HepG2 (cell line): ENCODE results near the gene LZTS2. TPM values are rescaled to one million over a fixed set of nuclear protein-coding genes. Genes with fewer than 3 reads are reported as not detected.
A peak's percentile ranks its signal among the peaks of the same experiment; 100 is the strongest.

ENCODE experiments used
- ATAC-seq: fragments of 200-7000 bp; cut with Tn5 transposase; 3 replicates; pipeline ENCODE4 v1.9.1; 2020; ENCODE audit warnings: mild to moderate bottlenecking, moderate library complexity
- BruUV-seq: library from RNA; stranded (reverse); fragments of 400-500 nt; replicated peaks from 2 replicates; lab custom pipeline; 2021; lab: Mats Ljungman, UMichigan
- CTCF ChIA-PET: fragments of 300-600 bp; formaldehyde crosslinking; extraction: SDS; loops from one replicate; lab custom pipeline; 2021; ENCODE audit warnings: low total read pairs, inconsistent platforms, low intra/inter-chr PET ratio; lab: Yijun Ruan, JAX
- POLR2A ChIA-PET: fragments of 350-600 bp; sonication (Branson Sonifier 250); formaldehyde crosslinking; loops from one replicate; lab custom pipeline; 2020; ENCODE audit warnings: antibody characterized with exemption, inconsistent platforms; lab: Yijun Ruan, JAX
- DNase-seq: peaks from one replicate; pipeline ENCODE4 v3.0.0-alpha.2; 2015; ENCODE audit warnings: low spot score
- FAIRE-seq: peaks from 3 replicates; lab custom pipeline; 2011; peaks lifted over from hg19 to GRCh38; lab: Jason Lieb, UNC
- H2AFZ ChIP-seq: one replicate; pipeline ENCODE4 v1.6.1; 2011; ENCODE audit warnings: low read length, inconsistent platforms
- H3K27ac ChIP-seq: fragments of 300-600 bp; 3 replicates; pipeline ENCODE4 v1.8.0; 2011; ENCODE audit warnings: mixed run types, mild to moderate bottlenecking, mixed read lengths, low read length, inconsistent platforms; ENCODE audit not compliant: insufficient read depth; ENCODE audit errors: extremely low read length
- H3K27me3 ChIP-seq, 2 experiments: fragments of 200-600 bp in 1 of 2; 2 replicates in 1 of 2; 3 replicates in 1 of 2; pipeline versions ENCODE4 v1.6.0 to v1.8.0; 2011; ENCODE audit warnings: low read length in 2 of 2, mild to moderate bottlenecking in 2 of 2, moderate library complexity in 2 of 2, inconsistent platforms in 1 of 2; ENCODE audit not compliant: insufficient read depth in 2 of 2, control insufficient read depth in 1 of 2
- H3K36me3 ChIP-seq, 2 experiments: fragments of 200-600 bp in 1 of 2; replicated peaks in 1 of 2; 2 replicates in 1 of 2; 3 replicates in 1 of 2; pipeline versions ENCODE4 v1.5.1 to v1.8.0; 2011; ENCODE audit warnings: low read length in 2 of 2, inconsistent platforms in 1 of 2; ENCODE audit not compliant: insufficient read depth in 2 of 2, control insufficient read depth in 1 of 2
- H3K4me1 ChIP-seq: 2 replicates; pipeline ENCODE4 v1.5.1; 2012; ENCODE audit warnings: low read length, inconsistent platforms; ENCODE audit not compliant: insufficient read depth
- H3K4me2 ChIP-seq: 2 replicates; pipeline ENCODE4 v1.6.0; 2011; ENCODE audit warnings: low read depth, low read length, inconsistent platforms
- H3K4me3 ChIP-seq, 3 experiments: fragments of 200-600 bp in 1 of 3; sonication (generic), shearing (Covaris generic) in 1 of 3; replicated peaks in 1 of 3; 2 replicates each; pipeline ENCODE4 v1.5.1; 2011 to 2016; ENCODE audit warnings: low read length in 3 of 3, inconsistent platforms in 2 of 3, low read depth in 2 of 3, mild to moderate bottlenecking in 2 of 3, control low read depth in 1 of 3, mixed read lengths in 1 of 3; ENCODE audit not compliant: insufficient read depth in 1 of 3
- H3K79me2 ChIP-seq: one replicate; pipeline ENCODE4 v1.6.1; 2011; ENCODE audit warnings: low read length, inconsistent platforms; ENCODE audit not compliant: insufficient read depth
- H3K9ac ChIP-seq: 2 replicates; pipeline ENCODE4 v1.6.0; 2011; ENCODE audit warnings: mild to moderate bottlenecking, low read depth, low read length, inconsistent platforms; ENCODE audit not compliant: insufficient read depth
- H3K9me3 ChIP-seq: 2 replicates; pipeline ENCODE4 v1.5.1; 2012; ENCODE audit warnings: mild to moderate bottlenecking, low read length
- H4K20me1 ChIP-seq: 2 replicates; pipeline ENCODE4 v1.6.0; 2011; ENCODE audit warnings: inconsistent platforms, mild to moderate bottlenecking, low read length, moderate library complexity; ENCODE audit not compliant: insufficient read depth
- ATF1 ChIP-seq: IDR thresholded peaks from 2 replicates; pipeline ENCODE4 v1.6.1; 2016; ENCODE audit warnings: mild to moderate bottlenecking, control low read depth
- DR1 ChIP-seq: sonication (generic); formaldehyde crosslinking; IDR thresholded peaks from 2 replicates; pipeline ENCODE4 v1.8.0; 2021; ENCODE audit warnings: mild to moderate bottlenecking, missing genetic modification reagents, inconsistent platforms
- ESRRA ChIP-seq: sonication (generic); formaldehyde crosslinking; IDR thresholded peaks from 2 replicates; pipeline ENCODE4 v1.5.1; 2020; ENCODE audit warnings: mild to moderate bottlenecking, low read depth, missing genetic modification reagents
- GATAD2A ChIP-seq: IDR thresholded peaks from 2 replicates; pipeline ENCODE4 v1.6.1; 2016
- GPN1 ChIP-seq: sonication (generic); formaldehyde crosslinking; IDR thresholded peaks from 2 replicates; pipeline ENCODE4 v1.5.1; 2020; ENCODE audit warnings: missing genetic modification reagents, borderline replicate concordance
- KAT8 ChIP-seq: IDR thresholded peaks from 2 replicates; pipeline ENCODE4 v1.6.1; 2016; ENCODE audit warnings: missing genetic modification reagents, missing compliant biosample characterization
- KDM2A ChIP-seq: sonication (generic); formaldehyde crosslinking; IDR thresholded peaks from 2 replicates; pipeline ENCODE4 v1.4.0; 2020; ENCODE audit warnings: low read depth, missing genetic modification reagents, borderline replicate concordance
- KMT2B ChIP-seq: IDR thresholded peaks from 2 replicates; pipeline ENCODE4 v1.6.1; 2016; ENCODE audit warnings: missing genetic modification reagents, missing compliant biosample characterization
- PRDM15 ChIP-seq: sonication (generic); formaldehyde crosslinking; IDR thresholded peaks from 2 replicates; pipeline ENCODE4 v1.4.0; 2020; ENCODE audit warnings: missing genetic modification reagents
- SIN3A ChIP-seq: IDR thresholded peaks from 2 replicates; pipeline ENCODE4 v1.6.1; 2011; ENCODE audit warnings: low read depth, mild to moderate bottlenecking, control low read depth, low read length, borderline replicate concordance
- ZNF484 ChIP-seq: sonication (generic); formaldehyde crosslinking; IDR thresholded peaks from 2 replicates; pipeline ENCODE4 v1.5.1; 2020; ENCODE audit warnings: mild to moderate bottlenecking, low read depth, missing genetic modification reagents, borderline replicate concordance
- ZNF547 ChIP-seq: sonication (generic); formaldehyde crosslinking; IDR thresholded peaks from 2 replicates; pipeline ENCODE4 v1.5.1; 2020; ENCODE audit warnings: mild to moderate bottlenecking, missing genetic modification reagents
- WGBS: methylation state at CpG from one replicate; pipeline ENCODE4 v1.1.6; 2017; ENCODE audit warnings: low lambda C conversion rate; 5-methylcytosine and 5-hydroxymethylcytosine counted together
- in situ Hi-C: cut with HindIII; loops from 2 replicates; pipeline ENCODE4 v1.10.0; 2017; ENCODE audit warnings: low pct_unique_long_range_greater_than_20kb; ENCODE audit not compliant: extremely low pct_ligation_motif_present
- intact Hi-C: fragments of 100-400 bp; cut with micrococcal nuclease; formaldehyde crosslinking; loops from one replicate; pipeline ENCODE4 v1.10.0; 2022; ENCODE audit not compliant: unreplicated experiment
- polyA plus RNA-seq, 8 experiments: library from polyadenylated mRNA; depleted of rRNA in 3 of 8; stranded (reverse) in 7 of 8; unstranded in 1 of 8; fragments of >200 nt; fragmentation: Illumina TruSeq in 4 of 8; extraction: Trizol in 4 of 8; gene quantifications; 2 replicates each; pipeline versions ENCODE4 v1.2.1 to v1.2.3, GENCODE V29; 2011 to 2016; ENCODE audit warnings: low read depth in 4 of 8, missing spikeins in 1 of 8, mixed read lengths in 1 of 8; ENCODE audit not compliant: insufficient read depth in 1 of 8
- total RNA-seq, 5 experiments: library from RNA; depleted of rRNA; stranded (reverse); fragments of >200 nt; fragmentation: Illumina TruSeq; extraction: Trizol; gene quantifications; 2 replicates each; pipeline ENCODE4 v1.2.3, GENCODE V29; 2016; ENCODE audit warnings: low read depth in 1 of 5
- TF ChIP-seq, protein P1 (sequence below): sonication (generic); formaldehyde crosslinking; IDR thresholded peaks from 2 replicates; pipeline ENCODE4 v1.4.0; 2020; ENCODE audit warnings: missing genetic modification reagents
- TF ChIP-seq, protein P2 (sequence below): sonication (generic); formaldehyde crosslinking; IDR thresholded peaks from 2 replicates; pipeline ENCODE4 v1.4.0; 2020; ENCODE audit warnings: missing genetic modification reagents

Gene LZTS2
- total and polyA plus RNA-seq, 2 of the 13 experiments (the other 11 are each of a cell fraction or from before 2014, with no cell fraction given), result 43.6 to 65.6 TPM

DNA sequence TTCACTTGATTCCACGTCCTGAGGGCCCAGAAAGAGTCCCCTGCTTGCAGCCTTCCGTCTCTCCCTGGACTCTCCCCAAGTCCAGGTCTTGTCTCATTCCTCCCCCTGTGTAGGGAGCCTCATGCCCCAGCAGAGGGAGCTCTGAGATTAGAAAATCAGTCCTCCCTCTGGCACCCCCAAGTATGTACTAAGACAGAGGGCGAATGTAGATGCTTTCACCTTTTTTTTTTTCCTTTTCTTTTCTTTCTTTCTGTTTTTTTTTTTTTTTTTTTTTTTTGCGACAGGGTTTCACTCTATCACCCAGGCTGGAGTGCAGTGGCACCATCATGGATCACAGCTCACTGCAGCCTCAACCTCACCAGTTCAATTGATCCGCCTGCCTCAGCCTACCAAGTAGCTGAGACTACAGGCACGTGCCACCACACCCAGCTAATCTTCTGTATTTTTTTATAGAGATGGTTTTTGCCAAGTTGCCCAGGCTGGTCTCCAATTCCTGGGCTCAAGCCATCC, 41.7 kb downstream of the LZTS2 start:
- FAIRE-seq, result peak; percentile 83
- Histone ChIP-seq H3K79me2 (no peaks in the 10 kb centered on the region), H3K27ac (no peak overlapping the region), H3K9ac (no peak overlapping the region), H3K9me3 (no peaks in the 10 kb centered on the region), H3K27me3 (no peaks in the 10 kb centered on the region; a peak in 1 of 5 replicates), H3K36me3 (peaks cover 6 to 20% of the 10 kb centered on the region in 2 experiments; a peak in 3 of 5 replicates), H3K4me3 (no peak overlapping the region), H3K4me2 (peak overlapping the region; percentile 89), H4K20me1 (no peaks in the 10 kb centered on the region), H3K4me1 (peaks cover 49% of the 10 kb centered on the region), H2AFZ (no peak overlapping the region)
- 22% methylated on average over 6 of the region's 6 CpGs for WGBS
- DNase-seq, result peak; percentile 81
- intact Hi-C loops (loop anchor here (1.0 kb wide), 1 partner anchor 25 kb away; no protein-coding TSS in a partner anchor), in situ Hi-C loops (no loop called here)
- POLR2A ChIA-PET, result interaction anchor here (0.6 to 5.9 kb wide), 6 partner anchors 9 to 100 kb away, joined by 3 to 141 read pairs (median 8); partner anchors contain the start of genes KAZALD1, PDZD7 and SFXN3
- peak; percentile 75 for ATAC-seq
- CTCF ChIA-PET, result interaction anchor here (0.6 to 4.2 kb wide), 8 partner anchors 15 to 101 kb away, joined by 3 to 45 read pairs (median 5); no protein-coding TSS in a partner anchor
- BruUV-seq, result no TSS peak
- no peak for TF ChIP-seq KMT2B (CRISPR knock-in tag)
- peak; percentile 52; the same call in 1 of the 2 replicates for TF ChIP-seq GATAD2A (CRISPR knock-in tag)
- no peak for TF ChIP-seq GPN1 (CRISPR knock-in tag)
- no peak for TF ChIP-seq SIN3A
- TF ChIP-seq KDM2A (CRISPR knock-in tag), result 0 out of 2 replicates have a peak, but pooled peaks have one; percentile 21
- TF ChIP-seq ESRRA, result no peak
- TF ChIP-seq KAT8 (CRISPR knock-in tag), result 0 out of 2 replicates have a peak, but pooled peaks have one; percentile 21
- TF ChIP-seq DR1, result no peak
- TF ChIP-seq PRDM15 (CRISPR knock-in tag), result peak; percentile 52; the same call in 1 of the 2 replicates
- no peak for TF ChIP-seq ATF1
- TF ChIP-seq, protein P1, sequence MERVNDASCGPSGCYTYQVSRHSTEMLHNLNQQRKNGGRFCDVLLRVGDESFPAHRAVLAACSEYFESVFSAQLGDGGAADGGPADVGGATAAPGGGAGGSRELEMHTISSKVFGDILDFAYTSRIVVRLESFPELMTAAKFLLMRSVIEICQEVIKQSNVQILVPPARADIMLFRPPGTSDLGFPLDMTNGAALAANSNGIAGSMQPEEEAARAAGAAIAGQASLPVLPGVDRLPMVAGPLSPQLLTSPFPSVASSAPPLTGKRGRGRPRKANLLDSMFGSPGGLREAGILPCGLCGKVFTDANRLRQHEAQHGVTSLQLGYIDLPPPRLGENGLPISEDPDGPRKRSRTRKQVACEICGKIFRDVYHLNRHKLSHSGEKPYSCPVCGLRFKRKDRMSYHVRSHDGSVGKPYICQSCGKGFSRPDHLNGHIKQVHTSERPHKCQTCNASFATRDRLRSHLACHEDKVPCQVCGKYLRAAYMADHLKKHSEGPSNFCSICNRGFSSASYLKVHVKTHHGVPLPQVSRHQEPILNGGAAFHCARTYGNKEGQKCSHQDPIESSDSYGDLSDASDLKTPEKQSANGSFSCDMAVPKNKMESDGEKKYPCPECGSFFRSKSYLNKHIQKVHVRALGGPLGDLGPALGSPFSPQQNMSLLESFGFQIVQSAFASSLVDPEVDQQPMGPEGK (CRISPR knock-in tag), result peak; percentile 57
- no peak for TF ChIP-seq ZNF547
- TF ChIP-seq ZNF484 (CRISPR knock-in tag), result no peak
- TF ChIP-seq, protein P2, sequence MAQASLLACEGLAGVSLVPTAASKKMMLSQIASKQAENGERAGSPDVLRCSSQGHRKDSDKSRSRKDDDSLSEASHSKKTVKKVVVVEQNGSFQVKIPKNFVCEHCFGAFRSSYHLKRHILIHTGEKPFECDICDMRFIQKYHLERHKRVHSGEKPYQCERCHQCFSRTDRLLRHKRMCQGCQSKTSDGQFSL (CRISPR knock-in tag), result 0 out of 2 replicates have a peak, but pooled peaks have one; percentile 43
